Endodermal cell (in vitro differentiated cells): ENCODE measurements around the gene SEC22A. TPM values are rescaled to one million over a fixed set of nuclear protein-coding genes. Genes with fewer than 3 reads are reported as not detected.
A peak's percentile ranks its signal among the peaks of the same experiment; 100 is the strongest.

Experiments used
- DNase-seq: peaks from one replicate; pipeline ENCODE4 v3.0.0-alpha.2; 2017
- H3K27ac ChIP-seq: 2 replicates; pipeline ENCODE4 v1.5.1; 2013; ENCODE audit warnings: mild to moderate bottlenecking, low read depth, low read length, moderate library complexity
- H3K27me3 ChIP-seq: 2 replicates; pipeline ENCODE4 v1.6.1; 2013; ENCODE audit warnings: mild to moderate bottlenecking, low read length, moderate library complexity; ENCODE audit not compliant: insufficient read depth, control insufficient read depth, poor library complexity, severe bottlenecking
- H3K36me3 ChIP-seq: 2 replicates; pipeline ENCODE4 v1.7.0; 2013; ENCODE audit warnings: mild to moderate bottlenecking, low read length, moderate library complexity; ENCODE audit not compliant: control insufficient read depth, insufficient read depth
- H3K4me1 ChIP-seq: one replicate; pipeline ENCODE4 v1.7.0; 2013; ENCODE audit warnings: low read length; ENCODE audit not compliant: control insufficient read depth, insufficient read depth
- H3K4me3 ChIP-seq: 2 replicates; pipeline ENCODE4 v1.5.1; 2013; ENCODE audit warnings: mild to moderate bottlenecking, low read length, moderate library complexity
- H3K9ac ChIP-seq: 2 replicates; pipeline ENCODE4 v1.6.1; 2013; ENCODE audit warnings: mild to moderate bottlenecking, low read length, moderate library complexity; ENCODE audit not compliant: poor library complexity, severe bottlenecking; ENCODE audit errors: extremely low read depth
- H3K9me3 ChIP-seq: 2 replicates; pipeline ENCODE4 v1.6.1; 2013; ENCODE audit warnings: mild to moderate bottlenecking, low read length, moderate library complexity; ENCODE audit not compliant: control insufficient read depth
- H3K27ac Mint-ChIP-seq: 2 replicates; pipeline ENCODE4 v1.8.0; 2020; ENCODE audit warnings: mixed read lengths
- H3K27me3 Mint-ChIP-seq: 2 replicates; pipeline ENCODE4 v1.8.0; 2021; ENCODE audit warnings: mild to moderate bottlenecking, mixed read lengths; ENCODE audit not compliant: insufficient read depth
- H3K36me3 Mint-ChIP-seq: 2 replicates; pipeline ENCODE4 v1.8.0; 2020; ENCODE audit warnings: low read depth, mixed read lengths
- H3K4me1 Mint-ChIP-seq: 2 replicates; pipeline ENCODE4 v1.8.0; 2020; ENCODE audit warnings: mixed read lengths
- H3K4me3 Mint-ChIP-seq: 2 replicates; pipeline ENCODE4 v1.8.0; 2020; ENCODE audit warnings: mild to moderate bottlenecking, moderate library complexity, mixed read lengths
- H3K9me3 Mint-ChIP-seq: 2 replicates; pipeline ENCODE4 v1.8.0; 2020; ENCODE audit warnings: mild to moderate bottlenecking, mixed read lengths
- CTCF ChIP-seq: fragments of 200-600 bp; sonication (generic); conservative IDR thresholded peaks from 2 replicates; pipeline ENCODE4 v1.5.0; 2021; ENCODE audit warnings: antibody characterized with exemption, mild to moderate bottlenecking
- WGBS, 2 experiments: methylation state at CpG; one replicate each; pipeline versions ENCODE4 v1.1.5 to v1.1.7; 2013; ENCODE audit warnings: missing lambda C conversion rate in 2 of 2, mixed read lengths in 1 of 2; ENCODE audit not compliant: insufficient coverage in 1 of 2, insufficient read length in 1 of 2; 5-methylcytosine and 5-hydroxymethylcytosine counted together
- total RNA-seq, 2 donors: library from RNA; stranded (reverse); fragmentation: NEBNext Ultra II Directional in 1 of 2; extraction: Animal tissue kit (Norgen Biotek cat#: 25700) in 1 of 2; gene quantifications; 2 replicates in 1 of 2; 3 replicates in 1 of 2; pipeline ENCODE4 v1.2.1, GENCODE V29; 2021

Gene SEC22A
- total RNA-seq, 2 donors from 2014 or later, result 19.5 to 21.8 TPM

GRCh38 chr3:123158330-123158729, 43.4 kb upstream of the SEC22A start:
- Histone ChIP-seq H3K4me3 (no peak overlapping the region), H3K36me3 (peaks cover 84% of the 10 kb centered on the region), H3K27ac (no peak overlapping the region), H3K4me1 (no peaks in the 10 kb centered on the region), H3K27me3 (no peaks in the 10 kb centered on the region), H3K9ac (no peak overlapping the region), H3K9me3 (no peaks in the 10 kb centered on the region)
- no peaks in the 10 kb centered on the region for H3K27me3 Mint-ChIP-seq
- H3K27ac Mint-ChIP-seq, result no peak overlapping the region
- peaks cover 47% of the 10 kb centered on the region for H3K36me3 Mint-ChIP-seq
- no peaks in the 10 kb centered on the region for H3K4me1 Mint-ChIP-seq
- no peaks in the 10 kb centered on the region for H3K9me3 Mint-ChIP-seq
- WGBS, 2 experiments, result 94 to 100% methylated on average over 3 to 4 of the region's 4 CpGs
- no peak for TF ChIP-seq CTCF
- no peak overlapping the region for H3K4me3 Mint-ChIP-seq
- peak; percentile 20 for DNase-seq

GRCh38 chr3:123158899-123159390, 42.8 kb upstream of the SEC22A start:
- Mint-ChIP-seq H3K4me3 (no peak overlapping the region), H3K36me3 (peaks cover 53% of the 10 kb centered on the region), H3K9me3 (no peaks in the 10 kb centered on the region), H3K4me1 (no peaks in the 10 kb centered on the region), H3K27me3 (no peaks in the 10 kb centered on the region), H3K27ac (no peak overlapping the region)
- Histone ChIP-seq H3K4me1 (no peaks in the 10 kb centered on the region), H3K27me3 (no peaks in the 10 kb centered on the region), H3K9me3 (peaks cover 2% of the 10 kb centered on the region), H3K36me3 (peaks cover 84% of the 10 kb centered on the region), H3K9ac (no peak overlapping the region), H3K27ac (no peak overlapping the region), H3K4me3 (no peak overlapping the region)
- peak; percentile 29 for DNase-seq
- no peak for TF ChIP-seq CTCF
- 94 to 100% methylated on average over 4 to 9 of the region's 10 CpGs for WGBS, 2 experiments

- TF ChIP-seq CTCF, result no peak
- no peaks in the 10 kb centered on the region for H3K4me1 ChIP-seq
- no peak overlapping the region for H3K9ac ChIP-seq
- WGBS, 2 experiments, result 83 to 84% methylated on average over 6 to 9 of the region's 9 CpGs
- H3K27ac Mint-ChIP-seq, result no peak overlapping the region
- no peak overlapping the region for H3K4me3 Mint-ChIP-seq
- H3K27me3 ChIP-seq, result no peaks in the 10 kb centered on the region
- no peaks in the 10 kb centered on the region for H3K27me3 Mint-ChIP-seq
- H3K9me3 Mint-ChIP-seq, result peaks cover 8% of the 10 kb centered on the region
- no peaks in the 10 kb centered on the region for H3K4me1 Mint-ChIP-seq
- peaks cover 13% of the 10 kb centered on the region for H3K9me3 ChIP-seq
- H3K27ac ChIP-seq, result no peak overlapping the region
- peaks cover 62% of the 10 kb centered on the region for H3K36me3 Mint-ChIP-seq
- peak; percentile 32 for DNase-seq
- no peak overlapping the region for H3K4me3 ChIP-seq
- peaks cover 84% of the 10 kb centered on the region for H3K36me3 ChIP-seq
These were observed 41.7 kb upstream of the SEC22A start for GRCh38 chr3:123159926-123160635.
